Activated CD4-positive, CD25-positive, alpha-beta regulatory T cell (primary cell): ENCODE data around the gene CD101.

Source experiments
- DNase-seq, 4 experiments: peaks; one replicate each; lab custom pipeline; 2025; lab: John Stamatoyannopoulos, UW

The CD101 gene

DNA sequence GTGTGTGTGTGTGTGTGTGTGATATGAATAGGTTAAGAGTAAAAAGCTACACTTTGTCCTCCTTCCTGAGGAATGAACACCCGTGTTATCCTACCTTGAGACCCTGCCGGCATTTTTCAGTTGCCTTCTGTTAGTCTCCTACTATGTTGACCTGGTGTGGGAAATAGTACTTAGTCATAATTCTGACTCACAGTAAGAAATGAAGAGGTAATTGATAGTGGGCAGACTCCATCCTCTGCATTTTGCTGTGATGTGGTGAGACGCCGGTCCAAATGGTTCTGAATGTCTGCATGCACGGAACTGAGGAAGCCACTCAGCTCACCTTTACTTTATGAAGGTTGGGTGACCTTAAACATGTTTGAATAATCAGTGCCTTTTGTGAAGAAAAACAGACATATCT lies 12.6 kb downstream of the CD101 start:
- DNase-seq, result no peak

DNA sequence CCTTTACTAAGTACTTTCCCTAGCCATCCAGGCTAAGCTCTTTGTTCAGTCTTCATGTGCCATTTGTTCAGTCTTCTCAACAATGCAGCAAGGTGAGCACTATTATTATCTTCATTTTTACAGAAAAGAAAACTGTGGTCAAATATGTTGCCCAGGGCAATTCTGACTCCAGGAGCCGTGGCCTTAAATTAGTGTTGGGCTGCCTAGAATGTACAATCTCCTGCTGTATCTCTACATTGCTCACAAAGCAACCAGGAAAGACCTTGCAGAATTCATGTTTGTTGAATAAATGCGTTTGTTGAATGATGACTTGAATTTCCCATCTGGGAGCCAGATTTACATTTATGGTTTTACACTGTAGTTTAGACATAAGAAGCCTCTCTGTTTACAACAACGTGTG lies 14.2 kb downstream of the CD101 start:
- DNase-seq, result no peak

DNA sequence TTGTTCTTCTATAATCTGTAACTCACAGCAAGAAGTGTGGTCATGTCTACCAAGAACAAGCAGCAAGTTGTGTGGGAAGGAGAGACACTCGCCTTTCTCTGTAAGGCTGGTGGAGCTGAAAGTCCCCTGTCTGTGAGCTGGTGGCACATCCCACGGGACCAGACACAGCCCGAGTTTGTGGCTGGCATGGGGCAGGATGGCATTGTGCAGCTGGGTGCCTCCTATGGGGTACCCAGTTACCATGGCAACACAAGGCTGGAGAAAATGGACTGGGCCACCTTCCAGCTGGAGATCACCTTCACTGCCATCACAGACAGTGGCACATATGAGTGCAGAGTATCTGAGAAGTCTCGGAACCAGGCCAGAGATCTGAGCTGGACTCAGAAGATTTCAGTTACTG lies 15.5 kb downstream of the CD101 start:
- DNase-seq, result no peak

DNA sequence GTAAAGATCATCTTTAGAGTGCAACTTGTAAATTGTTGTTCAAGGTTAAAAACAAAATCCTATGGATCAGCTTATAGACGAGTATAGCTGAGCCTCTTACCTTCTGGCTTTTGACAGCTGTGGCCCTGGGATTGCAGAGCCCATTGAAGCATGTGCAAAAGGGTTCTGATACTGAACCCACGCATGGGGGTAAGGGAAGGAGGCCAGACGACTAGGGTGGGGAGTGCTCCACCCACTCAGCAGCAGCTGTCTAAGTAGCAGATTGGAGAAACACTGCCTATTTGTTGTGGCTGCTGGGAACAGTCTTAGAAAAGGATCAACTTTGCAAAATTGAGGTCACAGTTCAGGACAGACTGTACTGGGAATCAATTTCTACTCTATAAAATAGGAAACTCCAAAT lies 16.1 kb downstream of the CD101 start:
- no peak for DNase-seq

DNA sequence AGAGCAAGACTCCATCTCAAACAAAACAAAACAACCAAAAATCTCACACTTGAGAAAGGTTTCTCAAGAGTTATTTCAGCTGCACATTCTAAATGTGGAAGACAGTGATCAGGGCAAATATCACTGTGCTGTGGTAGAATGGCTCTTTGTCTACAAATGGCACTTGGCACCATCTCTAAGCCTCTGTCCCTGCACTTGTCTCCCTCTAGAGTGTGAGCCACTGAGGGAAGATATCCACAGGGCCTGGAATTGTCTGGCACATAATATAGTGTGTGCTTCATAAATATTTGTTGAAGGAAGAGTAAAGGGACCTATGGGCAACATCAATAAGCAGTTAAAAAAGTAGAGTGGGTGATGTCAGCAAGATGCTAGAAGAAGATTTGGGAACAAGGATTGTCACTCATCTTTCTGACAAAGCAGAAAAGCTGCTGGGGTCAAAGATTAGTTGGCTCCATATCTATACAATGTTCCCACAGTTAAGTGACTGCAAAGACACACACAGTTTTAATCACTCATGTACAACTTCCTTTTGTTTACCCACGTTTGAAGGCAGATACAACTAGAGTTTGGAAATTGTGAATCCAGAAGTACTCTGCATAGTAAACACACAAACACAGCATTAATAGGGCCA lies 19.1 kb downstream of the CD101 start:
- DNase-seq, result no peak

DNA sequence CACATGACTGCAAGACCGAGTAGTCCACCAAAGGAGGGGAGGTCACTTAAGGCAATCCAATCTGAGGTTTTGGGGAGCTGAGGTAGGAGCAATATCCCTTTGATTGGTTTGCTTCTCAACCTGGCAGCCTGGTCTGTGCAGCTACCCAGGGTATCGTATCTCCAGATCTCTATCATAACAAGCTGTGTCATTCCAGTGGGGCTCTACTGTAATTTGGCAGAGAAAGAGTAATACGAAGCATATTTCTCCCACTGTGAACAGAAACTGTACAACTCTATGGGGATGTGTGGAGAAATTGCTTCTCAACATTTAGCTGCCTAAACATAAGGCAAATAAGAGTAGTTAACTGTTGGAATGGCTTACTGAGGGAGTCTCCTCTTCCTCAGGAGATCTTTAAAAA lies 20.6 kb downstream of the CD101 start:
- no peak for DNase-seq

DNA sequence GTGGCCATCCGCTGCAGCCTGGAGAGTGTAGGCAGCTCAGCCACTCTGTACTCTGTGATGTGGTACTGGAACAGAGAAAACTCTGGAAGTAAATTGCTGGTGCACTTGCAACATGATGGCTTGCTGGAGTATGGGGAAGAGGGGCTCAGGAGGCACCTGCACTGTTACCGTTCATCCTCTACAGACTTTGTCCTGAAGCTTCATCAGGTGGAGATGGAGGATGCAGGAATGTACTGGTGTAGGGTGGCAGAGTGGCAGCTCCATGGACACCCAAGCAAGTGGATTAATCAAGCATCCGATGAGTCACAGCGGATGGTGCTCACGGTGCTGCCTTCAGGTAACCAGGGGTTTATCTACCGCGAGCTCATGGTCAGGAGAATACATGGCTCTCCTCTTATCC lies 24.0 kb downstream of the CD101 start:
- DNase-seq, result no peak

DNA sequence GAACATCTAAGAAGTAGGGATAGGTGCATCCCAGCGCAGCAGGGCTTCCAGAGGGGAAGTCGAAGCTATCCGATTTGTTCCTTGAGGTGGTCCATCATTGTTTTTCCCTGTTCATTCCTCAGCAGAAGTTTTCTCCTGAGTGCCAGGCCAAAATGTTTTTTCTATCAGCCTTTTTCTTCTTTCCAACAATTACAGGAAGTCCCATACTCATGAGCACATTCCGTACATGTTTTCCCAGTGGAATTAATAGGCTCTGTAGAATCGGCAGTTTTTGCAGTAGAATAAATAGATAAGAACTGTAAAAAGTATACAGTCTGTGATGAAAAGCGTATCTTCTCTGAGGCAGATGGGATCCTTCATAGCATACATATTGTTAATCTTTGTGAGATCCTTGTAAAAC lies 24.8 kb downstream of the CD101 start:
- no peak for DNase-seq

DNA sequence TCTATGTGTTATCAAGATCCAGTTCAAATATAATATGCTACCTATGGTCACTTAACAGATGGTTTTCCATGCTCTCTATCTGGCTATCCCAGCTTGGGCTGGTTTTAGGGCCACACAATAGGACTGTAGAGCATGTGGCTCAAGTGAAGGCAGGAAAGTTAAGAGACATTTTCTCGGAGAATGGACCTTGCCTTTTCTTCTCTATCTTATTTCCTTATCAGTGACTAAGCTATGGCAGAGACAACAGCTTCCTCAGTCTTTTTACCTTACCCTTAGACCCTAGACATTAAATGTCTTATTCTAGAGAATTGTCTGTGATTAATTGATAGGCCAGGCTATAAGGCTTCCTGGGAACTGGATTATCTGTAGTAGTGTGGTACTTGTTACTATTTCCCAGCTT lies 28.1 kb downstream of the CD101 start:
- DNase-seq, result no peak

DNA sequence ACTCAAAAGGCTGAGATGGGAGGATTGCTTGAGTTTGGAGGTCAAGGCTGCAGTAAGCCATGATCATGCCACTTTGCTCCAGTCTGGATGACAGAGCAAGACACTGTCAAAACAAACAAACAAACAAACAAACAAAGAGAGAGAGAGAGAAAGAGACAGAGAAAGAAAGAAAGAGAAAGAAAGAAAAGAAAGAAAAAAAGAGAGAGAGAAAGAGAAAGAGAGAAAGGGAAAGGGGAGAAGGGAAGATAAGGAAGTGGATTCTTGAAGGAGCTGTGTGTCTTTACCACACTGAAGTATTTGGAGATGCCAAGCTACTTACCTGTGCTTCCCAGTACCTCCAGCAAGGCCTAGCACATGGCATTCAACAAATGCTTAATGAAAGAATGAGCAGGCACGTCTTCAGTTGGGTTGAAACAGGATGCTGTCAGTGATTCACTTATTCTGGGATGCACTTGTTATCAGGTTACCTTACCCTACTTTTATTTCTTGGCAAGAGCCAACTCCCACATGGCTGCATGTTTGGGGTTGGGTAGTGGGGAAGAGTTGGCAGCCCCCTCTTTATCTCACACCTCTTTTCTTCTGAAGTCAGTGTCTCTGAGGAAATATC lies 28.8 kb downstream of the CD101 start:
- no peak for DNase-seq

DNA sequence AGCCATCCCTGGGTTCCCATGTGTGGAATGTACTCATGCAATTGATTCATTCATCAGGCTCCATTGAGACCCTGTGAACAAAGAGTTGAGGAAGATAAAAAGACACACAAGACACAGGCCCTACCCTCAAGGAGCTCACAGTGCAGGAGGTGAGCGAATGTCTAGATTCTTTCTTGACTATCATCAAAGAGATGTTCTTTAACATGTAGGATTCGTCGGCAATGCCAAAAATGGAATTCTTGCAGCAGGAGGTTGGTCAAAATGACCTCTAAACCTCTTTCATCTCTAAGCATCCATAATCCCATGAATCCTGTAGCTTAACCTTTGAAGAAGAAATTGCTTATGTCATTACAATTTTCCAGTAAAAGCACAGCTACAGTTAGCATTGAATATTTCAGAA lies 30.7 kb downstream of the CD101 start:
- DNase-seq, result no peak

DNA sequence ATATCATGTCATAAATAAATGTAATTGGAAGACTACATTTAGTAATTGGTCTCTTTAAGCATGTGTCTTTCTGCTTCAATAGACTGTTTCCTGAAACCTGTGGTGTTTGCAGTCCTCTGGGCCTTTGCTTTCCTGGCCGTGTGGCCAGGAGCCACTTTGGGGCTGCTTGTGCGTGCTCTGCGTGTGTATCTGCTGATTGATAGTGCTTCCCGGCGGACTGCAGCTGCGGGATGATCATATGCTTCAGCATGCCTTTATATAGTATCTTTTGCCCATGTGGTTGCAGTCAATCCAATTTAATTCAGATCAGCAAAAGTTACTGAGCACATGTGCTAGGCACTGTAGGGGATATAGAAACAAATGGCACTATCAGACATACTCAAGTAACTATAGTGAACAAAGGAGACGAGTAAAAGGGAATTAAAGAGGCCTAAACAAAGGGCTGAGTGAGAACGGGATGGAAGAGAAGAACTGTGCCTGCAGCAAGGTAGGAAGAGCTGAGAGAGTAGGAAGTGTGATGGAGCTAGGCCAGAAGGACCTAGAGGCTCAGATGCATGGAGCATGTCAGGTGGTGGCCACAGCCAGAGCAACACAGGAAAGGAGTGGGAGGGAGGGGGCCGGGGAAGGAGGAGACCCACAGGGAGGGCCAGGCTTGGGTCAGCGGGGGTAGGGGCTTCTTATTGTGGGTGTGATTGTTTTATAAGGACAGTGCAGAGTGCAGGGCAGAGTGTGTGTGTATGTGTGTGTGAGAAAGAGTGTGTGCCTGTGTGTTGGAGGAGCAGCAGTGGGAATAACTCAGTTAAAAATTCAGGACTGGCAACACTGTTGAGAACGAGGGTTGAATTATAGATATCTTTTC lies 31.4 kb downstream of the CD101 start:
- DNase-seq, result no peak

DNA sequence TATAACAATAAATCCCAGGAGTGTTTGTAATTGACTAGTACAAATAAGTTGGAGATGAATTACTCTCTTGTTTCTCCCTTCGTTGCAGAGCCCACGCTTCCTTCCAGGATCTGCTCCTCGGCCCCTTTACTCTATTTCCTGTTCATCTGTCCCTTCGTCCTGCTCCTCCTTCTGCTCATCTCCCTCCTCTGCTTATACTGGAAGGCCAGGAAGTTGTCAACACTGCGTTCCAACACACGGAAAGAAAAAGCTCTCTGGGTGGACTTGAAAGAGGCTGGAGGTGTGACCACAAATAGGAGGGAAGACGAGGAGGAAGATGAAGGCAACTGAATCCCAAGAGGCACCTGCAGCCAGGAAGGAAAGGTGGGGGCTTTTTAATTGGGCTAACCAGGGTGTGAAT lies 32.2 kb downstream of the CD101 start:
- no peak for DNase-seq

DNA sequence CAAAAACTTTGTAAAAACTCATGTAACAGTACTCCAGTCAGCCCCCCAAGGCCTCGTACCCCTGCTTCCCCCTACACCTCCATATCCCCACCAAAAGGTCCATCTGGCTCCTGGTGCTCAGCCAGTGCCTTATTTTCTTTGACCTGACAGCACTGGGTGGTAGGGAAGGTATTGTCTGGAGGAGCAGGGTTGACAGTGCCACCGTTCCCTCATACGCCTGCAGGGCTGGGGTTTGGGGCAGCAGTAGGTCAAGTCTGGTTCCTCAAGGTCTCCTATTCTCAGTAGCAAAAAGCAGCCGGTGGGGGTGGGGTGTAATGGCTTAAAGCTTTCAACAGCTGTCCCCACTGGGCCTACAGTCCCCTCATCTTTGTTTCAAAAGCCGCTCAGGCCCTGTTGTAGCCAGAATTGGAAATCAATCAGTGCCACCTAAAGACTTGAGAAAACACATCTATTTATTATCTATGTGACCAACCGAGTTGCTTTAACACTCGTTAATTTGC lies 33.3 kb downstream of the CD101 start:
- no peak for DNase-seq

DNA sequence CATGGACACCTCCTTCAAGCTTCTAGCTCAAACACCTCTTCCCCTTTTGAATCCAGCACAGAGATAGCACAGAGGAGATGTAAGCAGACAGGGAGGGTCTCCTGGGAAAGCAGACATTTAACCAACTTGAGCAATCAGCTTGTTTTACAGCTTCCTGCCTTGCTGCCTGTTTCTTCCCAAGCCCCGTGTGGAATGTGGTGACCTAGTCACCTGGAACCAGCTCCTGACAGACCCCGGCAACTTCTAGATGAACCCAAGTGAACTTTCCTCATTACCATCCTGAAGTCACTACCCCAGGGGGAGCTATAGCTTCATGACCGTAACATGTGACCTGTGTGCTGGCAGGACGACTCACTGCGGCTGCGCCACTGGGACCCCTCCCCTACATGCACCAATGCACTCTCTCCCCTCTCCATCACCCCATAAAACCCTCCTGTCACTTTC lies 34.5 kb downstream of the CD101 start:
- DNase-seq, result no peak

DNA sequence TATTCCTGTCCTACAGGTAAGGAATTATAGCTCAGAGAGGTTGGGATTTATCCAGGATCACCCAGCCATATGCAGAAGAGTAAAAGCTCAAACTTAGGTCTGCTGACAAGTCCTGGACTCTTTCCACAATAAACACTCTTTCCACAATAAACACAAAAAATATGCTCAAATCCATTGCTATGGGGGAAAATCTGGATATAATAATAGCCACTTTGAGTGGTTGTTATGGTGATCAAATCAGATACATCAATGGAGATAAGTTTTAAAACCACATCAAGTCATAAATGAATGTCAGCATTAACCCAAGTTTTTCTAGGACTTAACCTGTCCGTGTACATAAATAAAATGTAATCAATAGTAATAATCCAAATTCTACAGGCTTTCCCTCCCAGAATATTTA lies 36.2 kb downstream of the CD101 start:
- DNase-seq, result no peak

DNA sequence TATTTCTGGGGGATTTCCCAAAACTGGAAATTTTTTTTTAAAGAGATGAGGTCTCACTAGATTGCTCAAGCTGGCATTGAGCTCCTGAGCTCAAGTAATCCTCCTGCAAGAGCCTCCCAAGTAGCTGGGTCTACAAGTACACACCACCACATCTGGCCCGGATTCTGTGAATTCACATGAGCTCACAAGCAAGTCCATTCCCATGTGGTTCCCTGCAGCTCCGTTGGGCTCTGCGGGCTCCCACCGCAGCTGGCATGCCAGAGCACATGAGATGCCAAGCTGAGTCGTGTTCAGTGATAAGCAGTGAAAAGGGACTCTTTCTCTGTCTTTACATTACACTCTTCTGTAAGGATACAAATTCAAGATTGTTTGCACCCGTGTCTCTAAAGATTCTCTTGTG lies 36.7 kb downstream of the CD101 start:
- no peak for DNase-seq

DNA sequence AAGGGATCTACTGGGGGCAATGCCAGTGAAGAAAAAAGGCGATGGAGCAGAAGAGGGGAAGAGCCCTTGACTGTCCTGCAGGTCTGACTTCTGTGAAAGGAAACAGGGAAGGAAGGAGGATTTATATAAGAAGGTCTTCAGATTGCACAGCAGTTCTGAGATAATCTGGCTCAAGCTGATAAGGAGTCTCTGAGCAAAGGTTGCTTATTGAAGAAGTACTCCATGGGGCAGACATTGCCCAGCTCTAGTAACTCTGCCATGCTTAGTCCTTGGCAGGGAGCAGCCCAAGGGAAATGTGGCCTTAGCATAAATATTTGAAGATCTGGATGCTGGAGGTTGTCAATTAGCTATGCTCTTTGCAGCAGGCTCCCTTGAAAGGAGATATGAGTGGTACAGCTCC lies 42.7 kb downstream of the CD101 start:
- DNase-seq, result no peak

DNA sequence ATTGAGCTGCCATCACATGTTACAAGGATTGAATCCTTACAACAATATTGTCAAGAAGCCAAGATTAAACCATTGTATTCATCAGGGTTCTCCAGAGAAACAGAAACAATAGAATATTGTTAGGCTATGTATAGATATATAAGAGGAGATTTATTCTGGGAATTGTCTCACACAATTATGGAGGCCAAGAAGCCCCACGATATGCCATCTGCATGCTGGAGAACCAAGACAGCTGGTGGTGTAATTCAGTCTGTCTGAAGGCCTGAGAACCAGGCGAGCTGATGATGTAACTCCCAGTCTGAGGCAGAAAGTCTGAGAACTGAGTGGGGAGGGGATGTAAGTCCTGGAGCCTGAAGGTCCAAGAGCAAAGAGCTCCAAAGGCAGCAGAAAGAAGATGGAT lies 44.1 kb downstream of the CD101 start:
- DNase-seq, result no peak

DNA sequence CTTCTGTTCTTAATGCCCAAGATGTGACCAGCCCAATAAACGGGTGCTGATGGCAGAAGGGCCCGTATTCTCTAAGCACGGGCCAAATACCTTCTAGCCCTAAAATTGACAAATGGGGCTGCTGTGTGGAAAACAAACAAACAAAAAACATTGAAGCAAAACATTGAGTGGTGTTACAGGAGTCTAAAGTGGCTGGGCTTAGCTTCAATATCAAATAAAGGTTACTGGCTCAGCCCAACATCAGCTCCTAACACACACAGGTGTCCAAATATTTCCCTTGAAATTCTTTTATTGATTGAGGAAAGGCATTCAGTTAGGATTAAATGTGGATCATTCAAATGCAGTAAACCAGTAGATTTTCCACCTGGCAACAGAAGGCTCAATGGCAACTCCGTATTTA lies 45.2 kb downstream of the CD101 start:
- DNase-seq, result no peak

DNA sequence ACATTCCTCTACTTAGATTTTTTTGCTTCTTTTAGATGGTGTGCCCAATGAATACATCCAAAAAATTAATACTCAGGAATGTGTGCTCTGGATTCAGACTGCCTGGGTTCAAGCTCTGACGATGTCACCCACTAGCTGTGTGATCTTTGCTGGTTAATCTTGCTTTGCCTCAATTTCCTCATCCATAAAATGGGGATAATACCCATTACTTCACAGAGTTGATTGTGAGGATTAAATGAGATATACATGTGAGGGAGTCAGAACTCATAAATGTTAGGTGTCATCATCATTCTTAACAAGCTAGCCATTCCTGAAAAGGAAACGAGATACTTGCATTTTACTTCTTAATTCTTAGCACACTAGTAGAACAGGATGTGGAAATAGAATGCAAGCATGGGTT lies 45.7 kb downstream of the CD101 start:
- DNase-seq, result no peak

DNA sequence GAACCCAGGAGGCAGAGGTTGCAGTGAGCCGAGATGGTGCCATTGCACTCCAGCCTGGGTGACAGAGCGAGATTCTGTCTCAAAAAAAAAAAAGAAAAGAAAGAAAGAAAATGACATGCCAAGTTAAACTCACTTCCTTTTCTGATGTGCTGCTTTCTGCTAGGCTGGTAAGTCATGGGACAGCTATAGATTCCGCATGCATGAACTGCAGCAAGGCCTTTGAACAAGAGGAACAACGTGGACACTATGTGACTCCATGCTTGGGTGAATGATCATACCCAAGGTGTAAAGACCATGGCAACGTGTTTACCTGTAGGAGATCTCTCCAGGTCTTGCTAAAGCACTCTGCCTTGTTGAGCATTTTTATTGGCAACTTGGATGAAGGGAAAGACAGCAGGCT lies 48.3 kb downstream of the CD101 start:
- no peak for DNase-seq
